ENCODE measurements around the gene SLC22A31.
A peak's percentile ranks its signal among the peaks of the same experiment; 100 is the strongest.
"Not testable (repeated sequence)": the region's sequence is repeated elsewhere in the genome, so short reads cannot be mapped to it uniquely, and the experiment has no call there.

The SLC22A31 gene

GRCh38 chr16:89178453-89179147, 21.7 kb downstream of the SLC22A31 start:
- DNase-seq, result no peak

GRCh38 chr16:89177501-89177900, 22.8 kb downstream of the SLC22A31 start:
- DNase-seq, result no peak

GRCh38 chr16:89176717-89177116, 23.6 kb downstream of the SLC22A31 start:
- DNase-seq, result no peak

GRCh38 chr16:89176147-89176690, 24.1 kb downstream of the SLC22A31 start:
- no peak for DNase-seq

- DNase-seq, result peak; percentile 63 to 83
Observed at GRCh38 chr16:89175280-89176146, 24.8 kb downstream of the SLC22A31 start.

GRCh38 chr16:89174877-89175276, 25.5 kb downstream of the SLC22A31 start:
- DNase-seq, result no peak

GRCh38 chr16:89174055-89174827, 26.1 kb downstream of the SLC22A31 start:
- peak in 1 of 2 experiments; percentile 37 for DNase-seq

- peak; percentile 94 to 95 for DNase-seq
Observed at GRCh38 chr16:89173174-89173921, 27.0 kb downstream of the SLC22A31 start.

GRCh38 chr16:89172528-89173173, 27.7 kb downstream of the SLC22A31 start:
- DNase-seq, result peak in 1 of 2 experiments; percentile 42

GRCh38 chr16:89172171-89172527, 28.2 kb downstream of the SLC22A31 start:
- no peak for DNase-seq

- DNase-seq, result peak; percentile 94 to 98
Observed at GRCh38 chr16:89171216-89172170, 28.8 kb downstream of the SLC22A31 start, which contains the start of gene CDH15. CDH15 (plus strand) TSS chr16:89171748; CDS start chr16:89171832, 84 bp downstream.

- peak; percentile 60 to 82 for DNase-seq
Observed at GRCh38 chr16:89170346-89171215, 29.8 kb downstream of the SLC22A31 start.

GRCh38 chr16:89169778-89170177, 30.6 kb downstream of the SLC22A31 start:
- no peak for DNase-seq

GRCh38 chr16:89168381-89169189, 31.8 kb downstream of the SLC22A31 start:
- DNase-seq, result peak in 1 of 2 experiments; percentile 60

GRCh38 chr16:89167425-89167941, 32.9 kb downstream of the SLC22A31 start:
- DNase-seq, result peak; percentile 87 to 93

GRCh38 chr16:89166696-89167424, 33.5 kb downstream of the SLC22A31 start:
- DNase-seq, result no peak

GRCh38 chr16:89165681-89165979, 34.7 kb downstream of the SLC22A31 start:
- DNase-seq, result not testable (repeated sequence)

All from NCI-H524 (cell line).